ENCODE measurements around the gene RFWD3.

DNA sequence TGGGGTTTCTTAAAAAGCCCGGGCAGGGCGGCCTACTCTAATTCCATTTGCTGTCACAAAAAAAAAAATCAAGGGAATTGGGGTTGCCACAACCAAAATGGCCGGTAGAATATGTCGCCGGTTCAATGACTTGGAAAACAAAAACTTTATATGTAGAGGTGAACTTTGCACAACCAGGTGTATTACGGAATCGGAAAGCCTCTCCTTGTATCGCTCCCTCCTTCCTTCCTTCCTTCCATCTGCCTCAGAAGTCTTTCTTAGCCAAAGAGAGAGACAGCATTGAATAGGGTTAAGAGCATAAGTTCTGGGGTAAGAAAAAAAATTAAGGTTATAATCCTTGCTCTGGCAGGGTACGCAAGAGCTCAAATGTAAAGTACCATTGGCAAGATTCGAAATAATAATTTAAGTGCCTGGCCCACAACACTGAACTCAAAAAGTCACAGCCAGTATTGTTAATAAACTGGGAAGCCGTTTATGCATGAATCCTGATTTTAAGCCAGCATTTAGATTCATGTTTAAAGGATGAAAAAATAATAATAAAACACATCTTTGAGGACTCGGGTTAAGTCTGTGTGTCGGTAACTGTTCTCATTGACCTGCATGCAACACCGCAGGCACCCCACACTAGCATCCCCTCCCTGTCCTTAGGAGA lies 59.2 kb downstream of the RFWD3 start:
- TF ChIP-seq, protein P1, sequence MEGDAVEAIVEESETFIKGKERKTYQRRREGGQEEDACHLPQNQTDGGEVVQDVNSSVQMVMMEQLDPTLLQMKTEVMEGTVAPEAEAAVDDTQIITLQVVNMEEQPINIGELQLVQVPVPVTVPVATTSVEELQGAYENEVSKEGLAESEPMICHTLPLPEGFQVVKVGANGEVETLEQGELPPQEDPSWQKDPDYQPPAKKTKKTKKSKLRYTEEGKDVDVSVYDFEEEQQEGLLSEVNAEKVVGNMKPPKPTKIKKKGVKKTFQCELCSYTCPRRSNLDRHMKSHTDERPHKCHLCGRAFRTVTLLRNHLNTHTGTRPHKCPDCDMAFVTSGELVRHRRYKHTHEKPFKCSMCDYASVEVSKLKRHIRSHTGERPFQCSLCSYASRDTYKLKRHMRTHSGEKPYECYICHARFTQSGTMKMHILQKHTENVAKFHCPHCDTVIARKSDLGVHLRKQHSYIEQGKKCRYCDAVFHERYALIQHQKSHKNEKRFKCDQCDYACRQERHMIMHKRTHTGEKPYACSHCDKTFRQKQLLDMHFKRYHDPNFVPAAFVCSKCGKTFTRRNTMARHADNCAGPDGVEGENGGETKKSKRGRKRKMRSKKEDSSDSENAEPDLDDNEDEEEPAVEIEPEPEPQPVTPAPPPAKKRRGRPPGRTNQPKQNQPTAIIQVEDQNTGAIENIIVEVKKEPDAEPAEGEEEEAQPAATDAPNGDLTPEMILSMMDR (IDR thresholded peaks at IDR 0.05) = no peak
- no peak for TF ChIP-seq POLR2A (IDR thresholded peaks at IDR 0.05)
